IPS-NIHi7 (cell line): ENCODE measurements around the gene PLIN1.
A peak's percentile ranks its signal among the peaks of the same experiment; 100 is the strongest.

Source experiments
- DNase-seq: peaks from one replicate; pipeline ENCODE4 v3.0.0; 2012; ENCODE audit warnings: mixed read lengths; ENCODE audit errors: extremely low spot score

The PLIN1 gene

DNA sequence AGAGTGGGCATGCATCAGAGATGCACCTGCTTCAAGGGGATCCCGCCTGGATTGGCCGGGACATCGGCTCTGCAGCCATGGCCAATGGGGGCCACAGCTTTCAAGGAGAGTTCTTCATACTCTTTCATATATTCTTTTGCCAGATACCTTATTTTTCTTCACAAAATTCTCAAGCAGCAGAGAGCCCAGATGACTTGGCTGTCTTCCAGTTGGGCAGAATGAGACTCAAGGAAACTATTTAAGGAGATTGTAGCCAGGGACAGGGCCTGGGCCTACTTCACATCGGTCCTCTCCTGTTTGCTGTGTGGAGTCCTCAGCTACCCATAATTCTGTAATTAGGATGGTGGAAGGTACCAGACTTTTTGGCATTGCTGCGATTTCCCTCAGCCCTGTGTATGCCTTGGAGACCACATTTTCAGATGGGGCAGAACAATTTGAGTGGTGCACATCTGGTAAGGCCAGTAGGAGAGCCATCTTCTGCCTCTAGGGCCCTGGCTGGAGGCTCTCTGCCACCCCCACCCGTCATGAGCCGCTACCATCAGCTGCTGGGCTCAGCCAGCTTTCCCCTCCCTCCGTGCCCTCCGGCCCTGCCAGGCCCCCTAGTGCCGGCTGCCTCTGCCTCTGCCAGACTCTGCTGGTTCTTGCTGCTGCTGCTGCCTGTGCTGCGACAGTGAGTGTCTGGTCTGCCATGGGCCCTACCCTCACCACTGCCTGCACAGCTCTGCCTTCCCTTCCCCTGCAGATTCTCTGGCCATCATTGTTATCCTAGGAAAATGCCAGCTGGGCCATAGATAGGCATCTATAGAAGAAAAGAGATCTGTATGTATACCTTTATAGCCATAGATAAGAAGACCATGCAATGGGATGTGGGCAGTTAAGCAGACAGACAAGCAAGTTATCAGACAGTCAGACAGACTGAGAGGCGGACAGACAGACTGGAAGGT lies 6.7 kb downstream of the PLIN1 start:
- no peak for DNase-seq

DNA sequence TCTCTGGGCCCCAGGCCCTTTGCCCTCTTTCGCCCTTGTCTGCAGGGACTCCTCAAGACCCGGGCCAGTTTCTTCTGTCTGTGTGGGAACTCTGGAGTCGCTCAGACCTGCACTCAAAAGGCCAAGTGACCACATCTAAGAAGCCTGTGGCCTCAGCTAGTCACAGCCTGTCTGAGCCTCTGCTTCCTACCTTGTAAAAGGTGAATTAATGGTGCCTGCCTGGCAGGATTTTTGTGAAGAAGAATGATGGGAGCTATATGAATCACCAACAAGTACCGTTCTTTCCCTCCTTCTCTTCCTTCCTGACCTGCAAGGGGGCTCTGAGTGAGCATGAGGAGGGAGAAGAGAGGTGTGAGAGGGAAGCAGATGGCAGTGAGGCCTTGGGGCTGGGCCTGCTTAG lies 7.5 kb downstream of the PLIN1 start:
- no peak for DNase-seq

DNA sequence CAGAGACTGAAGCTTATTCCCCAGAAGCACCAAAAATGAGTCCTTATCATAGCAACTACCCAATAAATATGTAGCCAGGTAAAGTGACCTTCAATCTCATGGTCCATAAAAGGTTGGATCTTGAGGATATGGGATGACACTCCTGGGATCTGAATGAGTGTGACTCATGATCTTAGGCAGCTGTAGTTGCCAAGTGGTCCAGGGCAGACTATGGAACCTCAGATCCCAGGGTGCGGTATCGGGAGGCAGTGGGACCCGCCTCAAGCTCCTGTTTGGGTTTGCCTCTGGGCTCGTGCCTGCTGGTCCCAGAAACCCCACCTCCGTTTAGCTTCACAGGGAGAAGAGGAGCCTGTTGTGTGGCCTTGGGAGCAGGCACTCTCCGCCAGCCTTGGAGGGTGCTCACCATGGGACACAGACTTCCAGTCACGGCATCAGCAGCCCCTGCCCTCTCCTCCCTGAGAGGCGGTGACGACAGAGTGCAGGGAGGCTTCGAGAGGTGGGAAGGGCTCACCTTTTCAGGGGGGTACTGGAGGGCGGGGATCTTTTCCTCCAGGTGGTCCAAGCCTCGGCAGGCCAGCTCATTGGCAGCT lies 8.1 kb downstream of the PLIN1 start:
- DNase-seq: no peak

- no peak for DNase-seq
Measured at GRCh38 chr15:89669941-89670340, 9.2 kb downstream of the PLIN1 start.

DNA sequence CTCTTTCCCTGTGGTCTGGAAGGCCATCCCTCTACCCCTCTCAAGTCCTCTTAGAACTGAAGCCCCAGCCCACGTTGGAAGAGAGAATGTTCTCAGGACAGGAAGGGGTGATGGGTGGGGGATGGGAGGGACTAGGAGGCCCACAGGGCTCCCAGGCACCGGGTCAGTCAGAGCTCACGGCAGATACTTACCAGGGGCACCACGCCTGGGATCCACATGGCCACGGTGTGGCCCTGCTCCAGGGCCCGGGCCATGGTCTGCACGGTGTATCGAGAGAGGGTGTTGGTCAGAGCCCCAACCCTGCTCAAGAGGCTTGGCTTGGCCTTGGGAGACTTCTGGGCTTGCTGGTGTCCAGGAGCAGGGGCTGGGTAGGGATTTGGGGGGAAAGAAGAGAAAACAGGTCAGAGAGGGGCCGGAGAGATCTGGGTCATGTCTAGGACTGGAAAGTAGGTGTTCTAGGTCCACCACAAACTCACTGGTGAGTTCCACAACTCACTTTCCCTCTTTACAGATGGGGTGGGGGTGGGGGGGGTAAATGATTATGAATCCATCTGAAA lies 9.8 kb downstream of the PLIN1 start:
- no peak for DNase-seq

GRCh38 chr15:89668171-89668570 lies 11.0 kb downstream of the PLIN1 start:
- DNase-seq: no peak

- DNase-seq: no peak
Measured at GRCh38 chr15:89667706-89667960, 11.5 kb downstream of the PLIN1 start.

DNA sequence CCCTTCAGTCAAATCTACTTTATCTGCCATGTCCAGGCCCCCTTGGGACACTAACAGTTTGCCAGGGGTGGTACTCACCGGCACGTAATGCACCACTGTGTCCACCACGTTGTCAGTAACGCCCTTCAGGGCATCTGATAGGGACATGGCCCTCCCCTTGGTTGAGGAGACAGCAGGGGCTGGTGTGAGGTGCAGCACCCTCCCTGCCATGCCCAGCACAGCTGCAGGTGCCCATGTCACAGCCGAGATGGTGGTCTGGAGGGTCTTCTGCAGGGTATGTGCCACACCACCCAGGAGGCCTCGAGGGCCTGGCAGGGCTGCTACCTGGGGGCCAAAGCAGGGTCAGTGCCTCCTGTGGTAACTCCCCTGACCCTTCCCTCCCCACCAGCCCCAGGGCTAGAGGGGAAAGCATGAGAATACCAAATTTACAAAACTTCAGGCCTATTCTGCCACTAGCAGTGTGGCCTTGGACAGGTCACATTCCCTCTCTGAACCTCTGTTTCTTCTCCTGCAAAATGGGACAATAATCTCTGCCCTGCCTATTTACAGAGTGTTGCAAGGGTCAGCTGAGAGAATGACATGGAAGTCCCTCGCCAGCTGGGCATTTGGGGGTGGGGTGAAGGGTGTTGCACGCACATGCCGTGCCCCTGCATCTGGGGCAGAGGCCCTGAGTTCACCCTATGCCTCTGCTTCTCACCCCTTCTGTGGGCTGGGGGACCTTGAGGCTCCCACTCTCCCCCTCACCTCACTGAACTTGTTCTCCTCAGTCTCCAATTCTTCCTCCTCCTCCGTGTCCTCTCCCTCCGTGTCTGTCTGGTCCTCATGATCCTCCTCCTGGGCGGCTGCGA lies 12.1 kb downstream of the PLIN1 start:
- no peak for DNase-seq

GRCh38 chr15:89666184-89666857 lies 12.8 kb downstream of the PLIN1 start:
- DNase-seq: no peak

GRCh38 chr15:89665449-89666181 lies 13.6 kb downstream of the PLIN1 start:
- peak; percentile 74 for DNase-seq

DNA sequence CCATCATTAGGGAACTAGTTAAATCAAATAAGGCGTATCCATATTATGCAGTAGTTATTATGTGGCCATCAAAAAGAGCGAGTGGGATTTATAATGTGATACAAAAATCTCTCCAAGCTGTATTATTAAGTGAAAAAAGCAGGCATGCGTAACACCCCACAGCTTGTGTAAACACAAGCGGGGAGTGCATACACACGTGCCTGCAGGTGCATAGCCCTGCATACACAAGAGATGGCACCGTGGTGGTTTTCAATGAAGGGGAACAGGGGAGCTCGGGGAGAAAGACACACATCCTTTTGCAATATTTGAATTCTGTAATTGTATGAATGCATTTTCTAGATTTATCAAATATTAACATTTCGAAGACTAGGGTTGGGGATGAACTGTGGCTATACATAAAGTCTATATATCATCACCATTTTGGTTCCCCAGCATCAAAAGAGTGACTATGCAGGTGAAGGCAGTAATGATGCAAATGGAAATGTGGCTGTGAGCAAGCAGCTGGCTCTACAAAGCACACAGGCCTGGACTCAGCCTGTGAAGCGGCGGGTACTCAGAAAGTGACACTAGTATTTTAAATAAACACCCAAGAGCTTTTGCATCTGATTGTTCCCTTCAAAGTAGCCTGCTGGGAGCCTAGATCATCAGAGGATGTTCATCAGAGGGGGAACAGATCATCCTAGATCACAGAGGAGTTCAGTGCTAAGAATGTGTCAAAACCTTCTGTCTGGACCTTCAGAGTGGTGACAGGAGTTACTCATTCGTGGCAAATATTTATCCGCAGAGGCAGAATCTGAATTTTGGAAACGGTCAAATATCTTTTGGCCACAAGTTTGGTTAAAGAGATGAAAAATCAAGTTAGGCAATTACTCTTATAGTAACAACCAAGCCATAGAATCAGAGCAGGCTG lies 14.5 kb downstream of the PLIN1 start:
- no peak for DNase-seq

DNA sequence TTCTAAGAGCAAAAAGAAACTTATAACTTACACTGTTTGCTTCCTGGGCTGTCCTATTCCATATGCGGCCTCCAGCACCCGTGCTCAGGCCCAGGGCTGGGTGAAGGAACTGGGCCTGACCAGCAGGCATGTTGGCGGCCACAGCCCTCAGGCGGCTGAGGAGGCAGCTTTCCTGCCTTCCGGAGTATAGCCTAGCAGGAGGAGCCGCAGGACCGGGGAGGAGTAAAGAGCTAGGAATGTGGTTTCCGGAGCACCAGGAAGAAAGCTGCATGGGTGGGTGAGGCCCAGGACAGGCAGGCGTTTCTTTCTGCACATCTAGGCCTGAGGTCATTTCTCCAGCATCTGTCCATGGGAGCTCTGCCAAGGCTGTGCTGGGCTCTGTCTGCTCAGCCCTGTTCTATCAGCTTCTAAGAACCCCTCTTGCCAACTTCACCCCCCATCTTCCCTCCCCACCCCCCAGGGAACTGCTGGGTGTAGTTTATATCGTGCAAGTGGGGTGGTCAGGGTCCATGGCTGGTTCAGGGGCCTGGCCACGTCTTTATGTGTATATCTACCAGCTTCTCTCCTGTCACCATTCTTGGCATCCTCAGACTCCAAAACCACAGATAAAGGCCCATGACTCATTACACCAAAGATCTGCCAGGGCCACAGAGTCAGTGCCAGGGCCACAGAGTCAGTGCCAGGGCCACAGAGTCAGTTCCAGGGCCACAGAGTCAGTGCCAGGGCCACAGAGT lies 16.1 kb downstream of the PLIN1 start:
- DNase-seq: peak; percentile 58

GRCh38 chr15:89660556-89660955 lies 18.6 kb downstream of the PLIN1 start:
- DNase-seq: no peak

DNA sequence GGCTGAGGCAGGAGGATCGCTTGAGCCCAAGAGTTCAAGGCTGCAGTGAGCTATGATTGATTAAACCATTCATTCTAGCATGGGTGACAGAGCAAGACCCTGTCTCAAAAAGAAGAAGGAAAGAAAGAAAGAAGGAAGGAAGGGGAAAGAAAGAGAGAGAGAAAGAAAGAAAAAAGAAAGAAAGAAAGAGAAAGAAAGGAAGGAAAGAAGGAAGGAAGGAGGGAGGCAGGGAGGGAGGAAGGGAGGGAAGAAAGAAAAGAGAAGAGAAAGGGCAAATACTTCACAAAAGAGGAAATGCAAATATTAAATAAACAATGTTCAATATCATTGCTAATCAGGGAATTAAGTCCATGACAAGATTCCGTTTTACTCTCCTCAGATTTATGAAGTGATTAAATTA lies 19.9 kb downstream of the PLIN1 start:
- DNase-seq: no peak

DNA sequence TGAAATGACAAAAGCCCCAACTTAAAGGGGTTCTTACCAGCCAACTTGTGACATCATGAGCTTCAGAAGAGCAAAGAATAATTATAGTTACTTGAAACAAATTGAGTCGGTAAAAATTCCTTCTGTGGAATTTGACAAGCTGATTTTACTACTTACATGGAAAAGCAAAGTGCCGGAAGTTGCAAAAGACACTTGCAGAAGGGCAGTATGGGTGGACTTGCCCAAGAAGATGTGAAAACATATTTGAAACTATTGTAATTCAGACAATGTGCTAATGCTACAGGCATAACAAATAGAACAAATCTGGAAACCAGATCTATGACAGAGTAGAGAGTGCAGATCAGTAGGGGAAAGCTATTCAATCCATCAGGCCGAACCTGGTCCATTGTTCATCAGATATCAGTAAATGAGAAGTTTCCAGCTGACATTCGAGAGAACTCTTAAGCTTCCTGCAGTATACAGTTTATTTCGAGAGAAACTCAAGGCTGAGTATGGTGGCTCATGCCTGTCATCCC lies 21.4 kb downstream of the PLIN1 start:
- no peak for DNase-seq

DNA sequence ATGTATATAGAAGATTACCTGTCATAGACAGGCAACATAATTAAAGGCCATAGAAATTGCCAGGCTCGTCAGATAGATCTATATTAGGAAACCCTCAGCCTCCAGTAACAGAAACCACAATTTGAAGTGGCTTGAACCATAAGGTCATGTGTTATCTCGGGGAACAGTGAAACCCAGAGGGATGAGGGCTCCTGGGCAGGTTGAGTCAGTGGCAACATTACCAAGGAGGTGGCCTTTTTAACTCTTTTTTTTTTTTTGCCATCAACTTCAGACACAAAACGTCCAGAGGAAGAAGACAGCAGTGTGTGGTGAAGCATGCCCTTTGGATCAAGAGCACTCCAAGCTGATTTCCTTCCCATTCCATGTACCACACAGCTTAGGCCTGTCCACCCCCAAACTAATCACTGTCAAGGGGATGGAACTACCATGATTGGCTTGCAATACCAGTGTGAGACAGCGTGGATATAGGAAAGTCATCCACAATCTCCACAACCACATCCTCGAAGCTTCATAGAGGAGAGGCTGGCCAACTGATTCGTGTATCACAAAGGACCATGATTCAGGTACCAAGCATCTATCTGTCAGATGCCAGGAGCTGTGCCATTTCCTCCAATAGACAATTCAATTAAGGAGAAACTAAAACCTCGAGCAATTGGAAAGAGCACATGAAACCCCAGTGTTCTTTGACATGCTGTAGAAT lies 22.9 kb downstream of the PLIN1 start:
- no peak for DNase-seq

- peak; percentile 98 for DNase-seq
Measured at GRCh38 chr15:89654847-89655805, 24.0 kb downstream of the PLIN1 start, which contains the start of gene KIF7. KIF7 (minus strand) TSS chr15:89655467; CDS start chr15:89652930, 2,537 bp downstream.
